GM18951 (cell line): ENCODE results near the gene TSHZ2.
"Not testable (repeated sequence)": the region's sequence is repeated elsewhere in the genome, so short reads cannot be mapped to it uniquely, and the experiment has no call there.

Experiments used
- POLR2A ChIP-seq: IDR thresholded peaks from 4 replicates; pipeline ENCODE4 v1.6.1; 2011; ENCODE audit warnings: mild to moderate bottlenecking; ENCODE audit not compliant: insufficient read length, insufficient read depth; ENCODE audit errors: extremely low read depth
- in situ Hi-C: fragments of 300-500 bp; cut with MboI; formaldehyde crosslinking; loops from one replicate; pipeline ENCODE4 v1.12.0; 2022; ENCODE audit warnings: low sequenced_read_pairs, mixed read lengths, inconsistent platforms; ENCODE audit not compliant: unreplicated experiment

Gene TSHZ2

GRCh38 chr20:53419693-53420460 is 447.7 kb downstream of the TSHZ2 start:
- TF ChIP-seq POLR2A, result no peak
- in situ Hi-C loops, result loop anchor here (10.0 kb wide), 2 partner anchors 135 to 525 kb away; no protein-coding TSS in a partner anchor

- in situ Hi-C loops, result no loop called here
Measured at GRCh38 chr20:53421343-53421742, 449.2 kb downstream of the TSHZ2 start.

GRCh38 chr20:53422039-53422438 is 449.9 kb downstream of the TSHZ2 start:
- in situ Hi-C loops, result no loop called here
- no peak for TF ChIP-seq POLR2A

More at GRCh38 chr20:53421343-53421742, 449.2 kb downstream of the TSHZ2 start:
- no peak for TF ChIP-seq POLR2A

- no peak for TF ChIP-seq POLR2A
- in situ Hi-C loops, result no loop called here
Measured at GRCh38 chr20:53423587-53424146, 451.5 kb downstream of the TSHZ2 start.

GRCh38 chr20:53425481-53425880 is 453.3 kb downstream of the TSHZ2 start:
- in situ Hi-C loops, result no loop called here

GRCh38 chr20:53425941-53426340 is 453.8 kb downstream of the TSHZ2 start:
- no peak for TF ChIP-seq POLR2A
- in situ Hi-C loops, result no loop called here

More at GRCh38 chr20:53425481-53425880, 453.3 kb downstream of the TSHZ2 start:
- TF ChIP-seq POLR2A, result no peak

- no peak for TF ChIP-seq POLR2A
- in situ Hi-C loops, result no loop called here
Measured at GRCh38 chr20:53426766-53427312, 454.7 kb downstream of the TSHZ2 start.

GRCh38 chr20:53427951-53428350 is 455.8 kb downstream of the TSHZ2 start:
- no peak for TF ChIP-seq POLR2A
- in situ Hi-C loops, result no loop called here

GRCh38 chr20:53428588-53428987 is 456.4 kb downstream of the TSHZ2 start:
- in situ Hi-C loops, result no loop called here
- TF ChIP-seq POLR2A, result no peak

GRCh38 chr20:53428996-53429395 is 456.8 kb downstream of the TSHZ2 start:
- in situ Hi-C loops, result no loop called here
- no peak for TF ChIP-seq POLR2A

- TF ChIP-seq POLR2A, result no peak
- in situ Hi-C loops, result no loop called here
Measured at GRCh38 chr20:53434662-53435061, 462.5 kb downstream of the TSHZ2 start.

GRCh38 chr20:53436927-53437326 is 464.8 kb downstream of the TSHZ2 start:
- in situ Hi-C loops, result not testable (repeated sequence)

- in situ Hi-C loops, result no loop called here
- no peak for TF ChIP-seq POLR2A
Measured at GRCh38 chr20:53438368-53438767, 466.2 kb downstream of the TSHZ2 start.

GRCh38 chr20:53439046-53439445 is 466.9 kb downstream of the TSHZ2 start:
- in situ Hi-C loops, result no loop called here
- no peak for TF ChIP-seq POLR2A
